ENCODE data around the gene STAG3. TPM values are rescaled to one million over a fixed set of nuclear protein-coding genes. Genes with fewer than 3 reads are reported as not detected.

STAG3 gene
- total RNA-seq, result 0.25 and 0.32 TPM in 2 replicates

GRCh38 chr7:100177045-100178001, at the start of gene STAG3, which contains the start of gene GPC2:
STAG3 (plus strand) TSS chr7:100177918; CDS start chr7:100180557, 2,639 bp downstream.
GPC2 (minus strand) TSS chr7:100177381; CDS start chr7:100177199, 182 bp downstream.

GRCh38 chr7:100148559-100149328, 29.0 kb upstream of the STAG3 start, which contains the start of gene LAMTOR4:
LAMTOR4 (plus strand) TSS chr7:100148918; CDS start chr7:100148973, 55 bp downstream.

GRCh38 chr7:100158229-100159098, 19.3 kb upstream of the STAG3 start, which contains the start of gene TRAPPC14:
TRAPPC14 (minus strand) TSS chr7:100158723; CDS start chr7:100158499, 224 bp downstream.

GRCh38 chr7:100219801-100220585, 42.3 kb downstream of the STAG3 start, which contains the start of gene PVRIG:
PVRIG (plus strand) TSS chr7:100219949; CDS start chr7:100219971, 22 bp downstream.

Other genes starting within 250 kb of the STAG3 start
- 0.16 and 0.31 TPM in 2 replicates for gene GJC3, start 248.3 kb upstream of the STAG3 start, total RNA-seq
- gene AZGP1, start 201.9 kb upstream of the STAG3 start, total RNA-seq, result not detected in 2 replicates
- 18.3 and 55.8 TPM in 2 replicates for gene ZKSCAN1, start 162.3 kb upstream of the STAG3 start, total RNA-seq
- 5.8 and 8.4 TPM in 2 replicates for gene ZSCAN21, start 128.1 kb upstream of the STAG3 start, total RNA-seq
- gene ZNF3, start 96.2 kb upstream of the STAG3 start, total RNA-seq, result 17.8 and 35.7 TPM in 2 replicates
- 87.1 and 87.8 TPM in 2 replicates for gene COPS6, start 88.9 kb upstream of the STAG3 start, total RNA-seq
- gene MCM7, start 76.5 kb upstream of the STAG3 start, total RNA-seq, result 98.1 and 113 TPM in 2 replicates
- gene AP4M1, start 76.3 kb upstream of the STAG3 start, total RNA-seq, result 16.4 and 19.5 TPM in 2 replicates
- 18.5 and 46.6 TPM in 2 replicates for gene TAF6, start 58.6 kb upstream of the STAG3 start, total RNA-seq
- 38.9 and 45.6 TPM in 2 replicates for gene CNPY4, start 58.3 kb upstream of the STAG3 start, total RNA-seq
- 1.8 and 2.0 TPM in 2 replicates for gene MBLAC1, start 51.0 kb upstream of the STAG3 start, total RNA-seq
- gene LAMTOR4, start 29.0 kb upstream of the STAG3 start, total RNA-seq, result 98.6 and 171 TPM in 2 replicates
- 3.9 and 7.7 TPM in 2 replicates for gene TRAPPC14, start 19.2 kb upstream of the STAG3 start, total RNA-seq
- 0.49 and 0.88 TPM in 2 replicates for gene GAL3ST4, start 9.3 kb upstream of the STAG3 start, total RNA-seq
- gene GPC2, start 537 bp upstream of the STAG3 start, total RNA-seq, result 1.3 and 3.9 TPM in 2 replicates
- gene PVRIG, start 42.0 kb downstream of the STAG3 start, total RNA-seq, result not detected in 2 replicates
- not detected in 2 replicates for gene SPDYE3, start 129.8 kb downstream of the STAG3 start, total RNA-seq
- gene PILRB, start 180.2 kb downstream of the STAG3 start, total RNA-seq, result 7.3 and 21.3 TPM in 2 replicates
- 0.06 and 0.16 TPM in 2 replicates for gene PILRA, start 195.6 kb downstream of the STAG3 start, total RNA-seq